ENCODE results near the gene SMNDC1. TPM values are rescaled to one million over a fixed set of nuclear protein-coding genes. Genes with fewer than 3 reads are reported as not detected.
"Not testable (repeated sequence)": the region's sequence is repeated elsewhere in the genome, so short reads cannot be mapped to it uniquely, and the experiment has no call there.

Gene SMNDC1
- total RNA-seq, 1 donor from 2014 or later: 35.6 TPM

GRCh38 chr10:110334061-110334656, 29.4 kb upstream of the SMNDC1 start:
- CTCF ChIA-PET: interaction anchor here (0.7 to 2.8 kb wide), 2 partner anchors 21 to 100 kb away, joined by 3 to 11 read pairs; no protein-coding TSS in a partner anchor
- H3K9me3 Mint-ChIP-seq: peaks cover 14% of the 10 kb centered on the region
- intact Hi-C loops (cut with micrococcal nuclease): no loop called here
- POLR2A ChIA-PET: interaction anchor here (0.7 to 2.5 kb wide), 5 partner anchors 9 to 338 kb away, joined by 3 to 8 read pairs (median 5); no protein-coding TSS in a partner anchor
- no peak overlapping the region for H3K4me3 Mint-ChIP-seq
- H3K4me1 Mint-ChIP-seq: peaks cover 7% of the 10 kb centered on the region
- no peaks in the 10 kb centered on the region for H3K27me3 Mint-ChIP-seq
- ATAC-seq (ENCODE audit: low read depth) (no peak), DNase-seq (no peak)
- H3K27ac Mint-ChIP-seq: no peak overlapping the region
- TF ChIP-seq CTCF (IDR thresholded peaks at IDR 0.05): no peak
- peaks cover 3% of the 10 kb centered on the region for H3K36me3 Mint-ChIP-seq (ENCODE audit: low read depth)

- H3K4me3 Mint-ChIP-seq; DNase-seq; intact Hi-C loops (cut with micrococcal nuclease); ATAC-seq (ENCODE audit: low read depth); H3K27ac Mint-ChIP-seq; H3K27me3 Mint-ChIP-seq; H3K36me3 Mint-ChIP-seq (ENCODE audit: low read depth): not testable (repeated sequence)
- Mint-ChIP-seq H3K9me3 (peaks cover 14% of the 10 kb centered on the region), H3K4me1 (peaks cover 19% of the 10 kb centered on the region)
- ChIA-PET POLR2A (interaction anchor here (1.1 kb wide), 1 partner anchor 25 kb away, joined by 3 read pairs; no protein-coding TSS in a partner anchor), CTCF (interaction anchor here (1.3 to 2.8 kb wide), 2 partner anchors 14 to 24 kb away, joined by 3 to 11 read pairs; no protein-coding TSS in a partner anchor)
These were observed 26.6 kb upstream of the SMNDC1 start for GRCh38 chr10:110331226-110331795.

DNA sequence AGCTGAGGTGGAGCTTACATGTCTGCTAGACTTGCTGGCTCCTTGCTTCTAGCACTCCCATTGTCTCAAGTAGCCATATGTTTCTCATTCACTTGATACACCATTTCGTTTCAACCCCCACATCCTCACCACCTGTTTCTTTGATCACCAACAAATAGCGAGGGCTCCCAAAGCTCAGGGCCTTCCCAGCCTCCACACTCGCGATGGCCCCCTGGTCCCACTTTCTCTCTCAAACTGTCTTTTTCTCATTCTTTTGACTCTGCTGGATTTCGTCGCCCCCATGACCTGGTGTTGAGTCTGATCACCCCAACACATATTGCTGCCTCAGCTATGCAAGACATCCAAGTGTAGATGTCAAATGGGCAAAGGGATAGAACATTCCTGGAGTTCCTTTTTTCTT, 26.0 kb upstream of the SMNDC1 start:
- intact Hi-C loops (cut with micrococcal nuclease): no loop called here
- no peak overlapping the region for H3K4me3 Mint-ChIP-seq
- no peak for TF ChIP-seq CTCF (IDR thresholded peaks at IDR 0.05)
- DNase-seq: no peak
- peaks cover 25% of the 10 kb centered on the region for H3K4me1 Mint-ChIP-seq
- ChIA-PET POLR2A (no interaction called here), CTCF (no interaction called here)
- ATAC-seq (ENCODE audit: low read depth): no peak
- H3K27me3 Mint-ChIP-seq: no peaks in the 10 kb centered on the region
- H3K9me3 Mint-ChIP-seq: peaks cover 16% of the 10 kb centered on the region
- no peak overlapping the region for H3K27ac Mint-ChIP-seq
- H3K36me3 Mint-ChIP-seq (ENCODE audit: low read depth): peaks cover 3% of the 10 kb centered on the region

DNA sequence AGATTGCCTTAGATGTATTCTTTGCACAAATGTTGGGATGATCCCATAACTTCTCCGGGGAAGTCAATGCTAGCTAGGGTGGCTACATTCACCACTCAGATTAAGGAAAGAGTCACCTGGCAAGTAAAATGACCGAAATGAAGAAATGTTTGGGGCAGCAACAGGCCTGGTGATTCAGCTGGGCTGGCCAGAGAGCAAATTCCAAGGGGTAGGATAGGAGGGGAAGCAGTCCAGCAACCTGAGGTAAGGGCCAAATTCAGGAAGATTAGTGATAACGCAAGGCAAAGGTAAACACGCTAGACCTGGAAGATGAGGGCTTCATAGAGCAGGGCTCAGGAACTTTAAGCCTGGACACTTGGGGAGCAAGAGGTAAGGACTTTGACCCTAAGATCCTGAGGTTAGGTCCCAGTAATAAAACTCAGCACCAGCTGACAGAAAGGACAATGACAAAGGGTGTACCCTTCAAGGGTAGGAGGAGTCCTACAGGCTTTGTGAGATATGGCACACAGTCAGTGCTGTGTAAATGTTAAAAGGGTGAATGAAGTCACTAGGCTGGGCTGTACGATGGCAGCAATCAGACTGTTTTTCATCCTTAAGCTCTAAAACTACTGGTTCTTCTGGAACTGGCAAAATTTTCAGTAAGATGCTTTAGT, 22.7 kb upstream of the SMNDC1 start:
- Mint-ChIP-seq H3K36me3 (ENCODE audit: low read depth) (peaks cover 3% of the 10 kb centered on the region), H3K9me3 (peaks cover 20% of the 10 kb centered on the region), H3K27me3 (no peaks in the 10 kb centered on the region), H3K4me1 (peaks cover 47% of the 10 kb centered on the region), H3K4me3 (no peak overlapping the region), H3K27ac (peak overlapping the region; percentile 92)
- DNase-seq (no peak), ATAC-seq (ENCODE audit: low read depth) (no peak)
- intact Hi-C loops (cut with micrococcal nuclease): no loop called here
- POLR2A ChIA-PET: interaction anchor here (0.8 to 8.3 kb wide), 7 partner anchors 9 to 177 kb away, joined by 3 to 218 read pairs (median 5); partner anchors contain the start of genes DUSP5 and SMNDC1
- CTCF ChIA-PET: interaction anchor here (1.0 to 4.8 kb wide), 3 partner anchors 12 to 27 kb away, joined by 3 to 46 read pairs (median 6); no protein-coding TSS in a partner anchor
- no peak for TF ChIP-seq CTCF (IDR thresholded peaks at IDR 0.05)

- intact Hi-C loops (cut with micrococcal nuclease): no loop called here
- peak overlapping the region; percentile 92 for H3K27ac Mint-ChIP-seq
- POLR2A ChIA-PET: interaction anchor here (1.1 to 8.3 kb wide), 13 partner anchors 10 to 178 kb away, joined by 3 to 218 read pairs (median 5); partner anchors contain the start of gene DUSP5
- H3K36me3 Mint-ChIP-seq (ENCODE audit: low read depth): peaks cover 3% of the 10 kb centered on the region
- H3K4me3 Mint-ChIP-seq: peak overlapping the region; percentile 4
- ATAC-seq (ENCODE audit: low read depth) (peak; percentile 8), DNase-seq (no peak)
- H3K4me1 Mint-ChIP-seq: peaks cover 49% of the 10 kb centered on the region
- TF ChIP-seq CTCF (IDR thresholded peaks at IDR 0.05): no peak
- CTCF ChIA-PET: interaction anchor here (0.7 to 4.8 kb wide), 5 partner anchors 13 to 172 kb away, joined by 3 to 46 read pairs (median 3); no protein-coding TSS in a partner anchor
- H3K9me3 Mint-ChIP-seq: peaks cover 23% of the 10 kb centered on the region
- no peaks in the 10 kb centered on the region for H3K27me3 Mint-ChIP-seq
These were observed 21.8 kb upstream of the SMNDC1 start for GRCh38 chr10:110326351-110327032.
